ENCODE measurements around the gene SLC25A6. TPM values are rescaled to one million over a fixed set of nuclear protein-coding genes. Genes with fewer than 3 reads are reported as not detected.

SLC25A6 gene
- polyA plus RNA-seq, 1 of the 3 experiments (the other 2 are of a cell fraction) = 981 TPM

DNA sequence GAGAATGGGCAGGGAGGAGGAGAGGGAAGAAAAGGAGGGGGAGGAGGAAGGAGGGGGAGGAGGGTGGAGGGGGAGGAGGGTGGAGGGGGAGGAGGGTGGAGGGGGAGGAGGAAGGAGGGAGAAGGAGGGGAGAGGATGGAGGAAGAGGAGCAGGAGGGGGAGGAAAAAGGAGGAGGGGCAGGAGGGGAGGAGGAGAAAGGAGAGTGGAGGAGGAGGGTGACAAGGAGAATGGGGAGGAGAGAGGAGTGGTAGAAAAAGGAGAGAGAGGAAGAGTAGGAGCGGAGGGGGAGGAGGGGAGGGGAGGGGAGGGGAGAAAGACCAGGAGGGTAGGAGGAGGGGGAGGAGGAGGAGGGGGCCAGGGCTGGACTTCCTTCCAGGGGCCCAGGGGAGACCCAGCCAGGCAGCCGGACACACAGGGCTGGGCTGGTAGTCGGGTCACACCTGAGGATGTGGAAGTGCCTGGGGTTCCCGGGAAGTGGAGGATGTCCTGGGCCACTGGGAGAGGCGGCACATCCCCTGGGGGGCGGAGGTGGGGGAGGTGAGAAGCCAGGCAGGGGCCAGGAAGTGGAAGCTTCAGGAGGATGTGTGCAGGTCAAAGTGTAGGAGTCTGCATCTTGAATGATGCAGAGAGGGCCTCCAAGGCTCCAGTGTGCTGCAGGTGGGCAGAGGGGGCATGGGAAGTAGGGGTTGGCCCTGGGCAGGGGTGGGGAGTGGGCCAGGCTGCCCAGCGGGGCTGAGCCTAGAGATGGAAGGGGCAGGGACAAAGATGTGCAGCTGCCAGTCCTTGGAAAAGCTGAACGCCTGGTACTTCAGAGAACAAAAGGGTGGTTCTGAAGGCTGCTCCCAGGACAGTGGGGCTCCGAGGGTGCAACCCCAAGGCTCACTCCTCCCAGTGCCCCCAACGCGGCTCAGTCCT lies 36.5 kb downstream of the SLC25A6 start:
- H4K20me1 ChIP-seq (ENCODE audit: insufficient read depth) = no peaks in the 10 kb centered on the region
- no peaks in the 10 kb centered on the region for H3K36me3 ChIP-seq (replicated peaks in 1 of 2; ENCODE audit: control insufficient read depth in 1 of 2, insufficient read depth in 2 of 2, low read length in 1 of 2)
- H3K79me2 ChIP-seq (ENCODE audit: insufficient read depth) = no peaks in the 10 kb centered on the region
- no peak overlapping the region for H3K4me2 ChIP-seq
- no peak overlapping the region for H3K9ac ChIP-seq
- H3F3A ChIP-seq (replicated peaks; ENCODE audit: insufficient read depth) = no peaks in the 10 kb centered on the region
- WGBS (ENCODE audit: low lambda C conversion rate) = 31% methylated on average over 11 of the region's 11 CpGs
- TF ChIP-seq TEAD4 (IDR thresholded peaks at IDR 0.05; ENCODE audit: borderline replicate concordance, insufficient read depth) (no peak), CHD2 (IDR thresholded peaks at IDR 0.05; ENCODE audit: low read length, partially characterized antibody) (no peak), RFX5 (IDR thresholded peaks at IDR 0.05; ENCODE audit: low read length) (no peak), NRF1 (IDR thresholded peaks at IDR 0.05; ENCODE audit: low read depth, low read length) (no peak), FOXM1 (IDR thresholded peaks at IDR 0.05; ENCODE audit: low read depth) (no peak), MXI1 (IDR thresholded peaks at IDR 0.05; ENCODE audit: low read depth, low read length) (no peak), YY1 (IDR thresholded peaks at IDR 0.05; ENCODE audit: low read depth) (no peak), ELF1 (IDR thresholded peaks at IDR 0.05) (no peak), FOSL2 (IDR thresholded peaks at IDR 0.05; ENCODE audit: borderline replicate concordance, low read depth) (no peak), GATA2 (CRISPR knock-in tag; IDR thresholded peaks at IDR 0.05) (no peak), POLR2AphosphoS5 (IDR thresholded peaks at IDR 0.05; ENCODE audit: low read depth, low read length) (no peak), FOXJ3 (CRISPR knock-in tag; IDR thresholded peaks at IDR 0.05) (no peak), GABPA (IDR thresholded peaks at IDR 0.05; ENCODE audit: low read depth) (no peak), RAD21 (IDR thresholded peaks at IDR 0.05; ENCODE audit: low read length) (no peak)
- TF ChIP-seq, protein P1, sequence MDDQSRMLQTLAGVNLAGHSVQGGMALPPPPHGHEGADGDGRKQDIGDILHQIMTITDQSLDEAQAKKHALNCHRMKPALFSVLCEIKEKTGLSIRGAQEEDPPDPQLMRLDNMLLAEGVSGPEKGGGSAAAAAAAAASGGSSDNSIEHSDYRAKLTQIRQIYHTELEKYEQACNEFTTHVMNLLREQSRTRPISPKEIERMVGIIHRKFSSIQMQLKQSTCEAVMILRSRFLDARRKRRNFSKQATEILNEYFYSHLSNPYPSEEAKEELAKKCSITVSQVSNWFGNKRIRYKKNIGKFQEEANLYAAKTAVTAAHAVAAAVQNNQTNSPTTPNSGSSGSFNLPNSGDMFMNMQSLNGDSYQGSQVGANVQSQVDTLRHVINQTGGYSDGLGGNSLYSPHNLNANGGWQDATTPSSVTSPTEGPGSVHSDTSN (IDR thresholded peaks at IDR 0.05) = no peak
- TF ChIP-seq, protein P2, sequence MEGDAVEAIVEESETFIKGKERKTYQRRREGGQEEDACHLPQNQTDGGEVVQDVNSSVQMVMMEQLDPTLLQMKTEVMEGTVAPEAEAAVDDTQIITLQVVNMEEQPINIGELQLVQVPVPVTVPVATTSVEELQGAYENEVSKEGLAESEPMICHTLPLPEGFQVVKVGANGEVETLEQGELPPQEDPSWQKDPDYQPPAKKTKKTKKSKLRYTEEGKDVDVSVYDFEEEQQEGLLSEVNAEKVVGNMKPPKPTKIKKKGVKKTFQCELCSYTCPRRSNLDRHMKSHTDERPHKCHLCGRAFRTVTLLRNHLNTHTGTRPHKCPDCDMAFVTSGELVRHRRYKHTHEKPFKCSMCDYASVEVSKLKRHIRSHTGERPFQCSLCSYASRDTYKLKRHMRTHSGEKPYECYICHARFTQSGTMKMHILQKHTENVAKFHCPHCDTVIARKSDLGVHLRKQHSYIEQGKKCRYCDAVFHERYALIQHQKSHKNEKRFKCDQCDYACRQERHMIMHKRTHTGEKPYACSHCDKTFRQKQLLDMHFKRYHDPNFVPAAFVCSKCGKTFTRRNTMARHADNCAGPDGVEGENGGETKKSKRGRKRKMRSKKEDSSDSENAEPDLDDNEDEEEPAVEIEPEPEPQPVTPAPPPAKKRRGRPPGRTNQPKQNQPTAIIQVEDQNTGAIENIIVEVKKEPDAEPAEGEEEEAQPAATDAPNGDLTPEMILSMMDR (IDR thresholded peaks at IDR 0.05) = no peak
- TF ChIP-seq, protein P3, sequence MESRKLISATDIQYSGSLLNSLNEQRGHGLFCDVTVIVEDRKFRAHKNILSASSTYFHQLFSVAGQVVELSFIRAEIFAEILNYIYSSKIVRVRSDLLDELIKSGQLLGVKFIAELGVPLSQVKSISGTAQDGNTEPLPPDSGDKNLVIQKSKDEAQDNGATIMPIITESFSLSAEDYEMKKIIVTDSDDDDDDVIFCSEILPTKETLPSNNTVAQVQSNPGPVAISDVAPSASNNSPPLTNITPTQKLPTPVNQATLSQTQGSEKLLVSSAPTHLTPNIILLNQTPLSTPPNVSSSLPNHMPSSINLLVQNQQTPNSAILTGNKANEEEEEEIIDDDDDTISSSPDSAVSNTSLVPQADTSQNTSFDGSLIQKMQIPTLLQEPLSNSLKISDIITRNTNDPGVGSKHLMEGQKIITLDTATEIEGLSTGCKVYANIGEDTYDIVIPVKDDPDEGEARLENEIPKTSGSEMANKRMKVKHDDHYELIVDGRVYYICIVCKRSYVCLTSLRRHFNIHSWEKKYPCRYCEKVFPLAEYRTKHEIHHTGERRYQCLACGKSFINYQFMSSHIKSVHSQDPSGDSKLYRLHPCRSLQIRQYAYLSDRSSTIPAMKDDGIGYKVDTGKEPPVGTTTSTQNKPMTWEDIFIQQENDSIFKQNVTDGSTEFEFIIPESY (IDR thresholded peaks at IDR 0.05; ENCODE audit: borderline replicate concordance, low read depth) = no peak
- no peaks in the 10 kb centered on the region for H3K27me3 ChIP-seq (ENCODE audit: insufficient read depth)
- H2AFZ ChIP-seq (ENCODE audit: low read depth) = no peak overlapping the region
- H3K27ac ChIP-seq (ENCODE audit: low read depth in 2 of 2, low read length in 1 of 2) = no peak overlapping the region
- no peak overlapping the region for H3K4me3 ChIP-seq (ENCODE audit: low read depth in 2 of 2, low read length in 1 of 2)
- H3K9me2 ChIP-seq = no peaks in the 10 kb centered on the region
- POLR2A ChIA-PET = no interaction called here
- DNase-seq = no peak
- CTCF ChIA-PET = no interaction called here
- H3K9me3 ChIP-seq = no peaks in the 10 kb centered on the region
- no peaks in the 10 kb centered on the region for H3K4me1 ChIP-seq (ENCODE audit: control insufficient read depth in 1 of 2, insufficient read depth in 2 of 2, low read depth in 1 of 2, low read length in 1 of 2)

Measured in SK-N-SH (cell line).